ENCODE results near the gene TRAF2.

DNA sequence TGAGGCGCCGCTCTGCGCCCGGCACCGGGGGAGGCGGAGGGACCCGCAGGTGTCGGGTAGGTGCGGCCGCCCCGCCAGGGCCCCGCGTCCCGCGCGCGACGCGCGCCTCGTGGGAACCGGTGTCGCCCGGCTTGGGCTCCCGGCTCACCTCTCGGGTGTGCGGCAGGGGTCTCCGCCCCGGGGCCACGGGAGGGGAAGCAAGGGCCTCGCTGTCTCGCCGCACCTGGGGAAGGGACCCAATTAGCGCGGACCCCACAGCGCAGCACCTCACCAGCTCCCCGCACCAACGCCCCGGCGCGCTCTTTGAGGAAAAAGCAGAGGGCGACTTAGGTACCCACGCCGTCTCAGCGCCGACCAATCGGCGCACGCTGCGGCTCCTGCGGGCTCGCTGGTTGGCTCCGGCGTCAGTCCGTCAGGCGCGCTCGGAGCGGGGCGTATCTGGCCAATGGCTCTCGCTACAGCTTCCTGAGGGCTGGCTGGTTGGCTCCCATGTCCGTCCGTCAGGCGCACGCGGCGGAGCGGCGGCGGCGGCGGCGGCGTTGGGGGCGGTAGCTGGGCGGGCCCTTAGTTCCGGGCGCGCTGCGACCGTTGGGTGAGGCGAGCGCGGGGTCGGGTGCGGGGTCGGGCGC lies at the start of gene TRAF2:
- TF ChIP-seq, protein P1, sequence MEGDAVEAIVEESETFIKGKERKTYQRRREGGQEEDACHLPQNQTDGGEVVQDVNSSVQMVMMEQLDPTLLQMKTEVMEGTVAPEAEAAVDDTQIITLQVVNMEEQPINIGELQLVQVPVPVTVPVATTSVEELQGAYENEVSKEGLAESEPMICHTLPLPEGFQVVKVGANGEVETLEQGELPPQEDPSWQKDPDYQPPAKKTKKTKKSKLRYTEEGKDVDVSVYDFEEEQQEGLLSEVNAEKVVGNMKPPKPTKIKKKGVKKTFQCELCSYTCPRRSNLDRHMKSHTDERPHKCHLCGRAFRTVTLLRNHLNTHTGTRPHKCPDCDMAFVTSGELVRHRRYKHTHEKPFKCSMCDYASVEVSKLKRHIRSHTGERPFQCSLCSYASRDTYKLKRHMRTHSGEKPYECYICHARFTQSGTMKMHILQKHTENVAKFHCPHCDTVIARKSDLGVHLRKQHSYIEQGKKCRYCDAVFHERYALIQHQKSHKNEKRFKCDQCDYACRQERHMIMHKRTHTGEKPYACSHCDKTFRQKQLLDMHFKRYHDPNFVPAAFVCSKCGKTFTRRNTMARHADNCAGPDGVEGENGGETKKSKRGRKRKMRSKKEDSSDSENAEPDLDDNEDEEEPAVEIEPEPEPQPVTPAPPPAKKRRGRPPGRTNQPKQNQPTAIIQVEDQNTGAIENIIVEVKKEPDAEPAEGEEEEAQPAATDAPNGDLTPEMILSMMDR (IDR thresholded peaks at IDR 0.05) = no peak
- no peak for TF ChIP-seq ZFX (IDR thresholded peaks at IDR 0.05; ENCODE audit: borderline replicate concordance)
